D721Med (cell line): Measurements from ENCODE around the gene RASL10A.

Source experiments
- DNase-seq: peaks from one replicate; pipeline ENCODE4 v3.0.0; 2011; ENCODE audit warnings: low spot score; ENCODE audit not compliant: insufficient read length
- FAIRE-seq: peaks from 2 replicates; lab custom pipeline; 2011; peaks lifted over from hg19 to GRCh38; lab: Jason Lieb, UNC
- CTCF ChIP-seq: IDR thresholded peaks from 2 replicates; pipeline ENCODE4 v1.5.1; 2012; ENCODE audit warnings: mild to moderate bottlenecking, control low read depth; ENCODE audit not compliant: insufficient read depth; ENCODE audit errors: missing control alignments

The RASL10A gene

GRCh38 chr22:29265305-29265704 lies 50.2 kb downstream of the RASL10A start:
- no peak for DNase-seq
- no peak for FAIRE-seq
- no peak for TF ChIP-seq CTCF

GRCh38 chr22:29263791-29264276 lies 51.7 kb downstream of the RASL10A start:
- DNase-seq (no peak), FAIRE-seq (no peak)
- TF ChIP-seq CTCF, result no peak
